NT2/D1 (cell line): Measurements from ENCODE around the gene C11orf58.

ENCODE experiments used
- SUZ12 ChIP-seq: IDR thresholded peaks from 2 replicates; pipeline ENCODE4 v1.6.1; 2011; ENCODE audit not compliant: insufficient read length, insufficient read depth; ENCODE audit errors: extremely low read depth
- YY1 ChIP-seq: IDR thresholded peaks from 2 replicates; pipeline ENCODE4 v1.6.1; 2011; ENCODE audit not compliant: insufficient read length, insufficient read depth
- ZNF274 ChIP-seq: IDR thresholded peaks from 2 replicates; pipeline ENCODE4 v1.6.1; 2011; ENCODE audit warnings: mild to moderate bottlenecking, low read depth, low read length

DNA sequence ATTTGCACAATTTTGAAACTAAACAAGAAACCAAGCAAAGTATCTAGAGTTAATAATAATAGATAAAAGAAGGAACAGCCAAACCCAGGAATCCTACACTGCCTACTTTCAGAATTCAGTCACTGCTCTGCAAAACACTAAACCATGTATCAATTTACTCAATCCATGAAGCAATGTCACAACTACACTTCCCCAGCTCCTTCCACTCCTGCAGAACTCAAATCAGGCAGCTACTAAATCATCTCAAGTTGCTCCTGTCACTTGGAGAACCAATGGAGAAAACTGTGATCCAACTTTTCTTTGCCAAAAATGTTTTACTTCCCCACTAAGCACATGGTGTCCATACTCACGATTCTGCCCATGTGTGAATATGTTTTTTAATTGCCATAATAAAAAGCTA is 24.9 kb upstream of the C11orf58 start:
- TF ChIP-seq ZNF274 = no peak
- TF ChIP-seq SUZ12 = no peak
- no peak for TF ChIP-seq YY1
